ENCODE data around the gene ABTB1.

Gene ABTB1

DNA sequence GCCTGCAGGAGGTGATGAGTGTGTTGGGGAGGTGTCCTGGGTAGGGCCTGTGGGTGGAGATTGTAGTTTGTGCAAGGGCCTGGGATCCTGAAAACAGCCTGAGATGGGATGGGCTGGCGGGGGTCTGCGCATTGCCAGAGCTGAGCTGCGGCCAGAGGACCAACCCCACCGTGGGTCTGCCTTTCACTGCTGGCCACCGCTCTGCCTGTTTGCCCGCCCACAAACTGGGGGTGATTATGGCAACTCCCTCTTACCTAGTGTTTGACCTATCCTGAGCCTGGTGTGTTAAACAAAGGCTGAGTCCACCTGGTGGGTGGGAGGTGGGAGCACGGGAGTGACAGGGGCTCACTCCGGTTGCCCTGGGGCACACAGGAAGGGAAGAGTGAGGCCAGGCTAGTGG, 9.8 kb downstream of the ABTB1 start:
- peaks cover 5% of the 10 kb centered on the region; the same call in 1 of the 2 replicates for H3F3A ChIP-seq (ENCODE audit: low read depth)
- H3K27me3 ChIP-seq (ENCODE audit: insufficient read depth, low read length, poor library complexity, severe bottlenecking) = no peaks in the 10 kb centered on the region
- H3K4me3 ChIP-seq (ENCODE audit: low read length, poor library complexity, severe bottlenecking) = no peak overlapping the region
- H3K4me1 ChIP-seq (ENCODE audit: insufficient read depth, low read length, poor library complexity, severe bottlenecking) = no peaks in the 10 kb centered on the region
- H3K36me3 ChIP-seq (ENCODE audit: insufficient read depth, low read length) = no peaks in the 10 kb centered on the region
- no peaks in the 10 kb centered on the region for H3K9me2 ChIP-seq (replicated peaks; ENCODE audit: low read depth, low read length)
- H4K20me1 ChIP-seq (ENCODE audit: insufficient read depth, low read length, poor library complexity, severe bottlenecking) = no peaks in the 10 kb centered on the region
- no peak overlapping the region for H2AFZ ChIP-seq (ENCODE audit: low read length)
- no peak overlapping the region for H3K4me2 ChIP-seq (ENCODE audit: low read depth, low read length, poor library complexity, severe bottlenecking)
- TF ChIP-seq CTCF (conservative IDR thresholded peaks at IDR 0.05; ENCODE audit: low read length) = no peak
- TF ChIP-seq EZH2phosphoT487 (IDR thresholded peaks at IDR 0.05; ENCODE audit: borderline replicate concordance) = no peak
- no peak overlapping the region for H3K9ac ChIP-seq (ENCODE audit: low read depth, low read length, poor library complexity, severe bottlenecking)
- H3K9me3 ChIP-seq (ENCODE audit: insufficient read depth, low read depth, low read length) = no peaks in the 10 kb centered on the region
- no peaks in the 10 kb centered on the region for H3K79me2 ChIP-seq (ENCODE audit: insufficient read depth, low read length)

DNA sequence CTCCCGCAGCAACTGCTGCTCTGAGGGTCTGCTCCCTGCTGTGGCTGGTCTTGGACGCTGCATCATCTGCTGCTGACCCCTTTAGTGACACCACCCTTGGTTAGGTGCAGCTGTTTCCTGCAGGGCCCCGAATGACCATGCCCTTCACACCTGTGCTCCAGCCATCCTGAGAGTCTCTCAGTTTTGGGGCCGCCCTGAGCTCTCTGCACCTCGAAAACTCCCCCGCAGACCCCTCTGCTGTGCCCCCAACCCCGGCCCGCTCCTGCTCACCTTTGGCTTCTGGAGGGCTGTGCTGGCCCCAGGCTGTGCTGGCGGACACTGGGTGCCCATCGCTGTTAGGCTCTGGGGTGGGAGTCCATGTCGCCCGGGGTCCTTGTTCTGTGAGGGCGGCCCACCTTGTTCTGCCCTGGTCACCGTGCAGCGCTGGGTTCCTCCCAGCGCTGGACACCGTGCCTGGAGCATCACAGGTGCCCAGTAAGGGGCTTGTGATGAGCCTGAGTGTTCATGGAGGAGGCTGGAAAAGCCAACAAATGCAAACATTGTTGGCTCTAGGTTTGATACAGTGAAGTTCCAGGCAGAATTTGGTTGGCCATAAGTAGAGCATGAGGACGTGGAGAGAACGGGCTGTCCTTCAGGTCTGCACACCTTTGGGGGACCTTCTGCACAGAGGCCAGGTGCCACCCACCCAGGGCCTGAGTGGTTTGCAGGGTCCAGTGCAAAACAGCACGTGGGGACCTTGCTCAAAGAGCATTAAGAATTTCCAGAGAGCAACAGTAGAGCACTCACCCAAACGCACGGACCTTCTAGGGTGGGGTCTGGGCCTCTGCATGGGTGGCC, 12.3 kb downstream of the ABTB1 start:
- Histone ChIP-seq H3K9me3 (ENCODE audit: insufficient read depth, low read depth, low read length) (no peaks in the 10 kb centered on the region), H4K20me1 (ENCODE audit: insufficient read depth, low read length, poor library complexity, severe bottlenecking) (no peaks in the 10 kb centered on the region), H3K27me3 (ENCODE audit: insufficient read depth, low read length, poor library complexity, severe bottlenecking) (no peaks in the 10 kb centered on the region), H3K9ac (ENCODE audit: low read depth, low read length, poor library complexity, severe bottlenecking) (no peak overlapping the region), H3K4me1 (ENCODE audit: insufficient read depth, low read length, poor library complexity, severe bottlenecking) (no peaks in the 10 kb centered on the region), H3K4me3 (ENCODE audit: low read length, poor library complexity, severe bottlenecking) (no peak overlapping the region), H3K79me2 (ENCODE audit: insufficient read depth, low read length) (no peaks in the 10 kb centered on the region), H3K4me2 (ENCODE audit: low read depth, low read length, poor library complexity, severe bottlenecking) (no peak overlapping the region), H3K9me2 (replicated peaks; ENCODE audit: low read depth, low read length) (no peaks in the 10 kb centered on the region), H3K36me3 (ENCODE audit: insufficient read depth, low read length) (peaks cover 7% of the 10 kb centered on the region; the same call in 1 of the 2 replicates), H3F3A (ENCODE audit: low read depth) (peaks cover 5% of the 10 kb centered on the region; the same call in 1 of the 2 replicates), H2AFZ (ENCODE audit: low read length) (no peak overlapping the region)
- TF ChIP-seq EZH2phosphoT487 (IDR thresholded peaks at IDR 0.05; ENCODE audit: borderline replicate concordance) (no peak), CTCF (conservative IDR thresholded peaks at IDR 0.05; ENCODE audit: low read length) (no peak)

DNA sequence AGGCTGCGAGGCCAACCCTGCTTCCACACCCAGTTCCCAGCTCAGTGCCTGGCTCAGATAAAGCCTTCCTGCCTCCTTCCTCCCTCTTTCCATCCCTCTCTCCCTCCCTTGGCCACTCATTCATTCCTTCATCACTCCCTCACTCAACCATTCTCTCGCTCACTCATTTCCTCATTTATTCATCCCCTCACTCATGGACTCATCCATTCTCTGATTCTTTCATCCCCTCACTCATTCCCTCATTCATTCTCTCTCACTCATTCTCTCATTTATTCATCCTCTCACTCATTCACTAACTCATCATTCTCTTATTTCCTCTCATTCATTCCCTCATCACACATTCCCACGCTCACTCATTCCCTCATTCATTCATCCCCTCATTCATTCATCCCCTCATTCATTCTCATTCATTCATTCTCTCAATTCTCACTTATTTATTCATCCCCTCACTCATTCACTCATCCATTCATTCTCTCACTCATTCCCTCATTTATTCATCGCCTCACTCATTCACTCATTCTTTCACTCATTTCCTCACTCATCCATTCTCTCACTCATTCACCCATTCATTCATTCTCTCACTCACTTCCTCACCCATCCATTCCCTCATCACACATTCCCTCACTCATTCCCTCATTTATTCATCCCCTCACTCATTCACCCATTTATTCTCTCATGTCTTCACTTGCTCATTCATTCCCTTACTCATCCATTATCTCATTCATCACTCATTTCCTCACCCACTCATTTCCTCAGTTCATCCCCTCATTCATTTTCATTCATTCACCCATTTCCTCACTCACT, 13.2 kb downstream of the ABTB1 start:
- Histone ChIP-seq H3K4me1 (ENCODE audit: insufficient read depth, low read length, poor library complexity, severe bottlenecking) (no peaks in the 10 kb centered on the region), H3K9ac (ENCODE audit: low read depth, low read length, poor library complexity, severe bottlenecking) (no peak overlapping the region), H4K20me1 (ENCODE audit: insufficient read depth, low read length, poor library complexity, severe bottlenecking) (no peaks in the 10 kb centered on the region), H3K79me2 (ENCODE audit: insufficient read depth, low read length) (no peaks in the 10 kb centered on the region), H2AFZ (ENCODE audit: low read length) (no peak overlapping the region), H3F3A (ENCODE audit: low read depth) (peaks cover 5% of the 10 kb centered on the region; the same call in 1 of the 2 replicates), H3K9me3 (ENCODE audit: insufficient read depth, low read depth, low read length) (no peaks in the 10 kb centered on the region), H3K9me2 (replicated peaks; ENCODE audit: low read depth, low read length) (no peaks in the 10 kb centered on the region), H3K36me3 (ENCODE audit: insufficient read depth, low read length) (peaks cover 12% of the 10 kb centered on the region; the same call in 1 of the 2 replicates), H3K27me3 (ENCODE audit: insufficient read depth, low read length, poor library complexity, severe bottlenecking) (no peaks in the 10 kb centered on the region), H3K4me2 (ENCODE audit: low read depth, low read length, poor library complexity, severe bottlenecking) (no peak overlapping the region), H3K4me3 (ENCODE audit: low read length, poor library complexity, severe bottlenecking) (no peak overlapping the region)
- TF ChIP-seq CTCF (conservative IDR thresholded peaks at IDR 0.05; ENCODE audit: low read length) (no peak), EZH2phosphoT487 (IDR thresholded peaks at IDR 0.05; ENCODE audit: borderline replicate concordance) (no peak)
